ENCODE measurements around the gene SLC50A1. TPM values are rescaled to one million over a fixed set of nuclear protein-coding genes. Genes with fewer than 3 reads are reported as not detected.

Gene SLC50A1
- total RNA-seq, 1 donor: 22.4 TPM

GRCh38 chr1:155125946-155126555, 9.6 kb upstream of the SLC50A1 start:
- Histone ChIP-seq H3K4me3 (ENCODE audit: low read length) (no peak overlapping the region), H3K4me1 (ENCODE audit: insufficient read depth, low read length) (peaks cover 30% of the 10 kb centered on the region), H3K27me3 (ENCODE audit: insufficient read depth, low read length) (peaks cover 47% of the 10 kb centered on the region), H3K9me3 (ENCODE audit: low read depth, low read length) (no peaks in the 10 kb centered on the region)

DNA sequence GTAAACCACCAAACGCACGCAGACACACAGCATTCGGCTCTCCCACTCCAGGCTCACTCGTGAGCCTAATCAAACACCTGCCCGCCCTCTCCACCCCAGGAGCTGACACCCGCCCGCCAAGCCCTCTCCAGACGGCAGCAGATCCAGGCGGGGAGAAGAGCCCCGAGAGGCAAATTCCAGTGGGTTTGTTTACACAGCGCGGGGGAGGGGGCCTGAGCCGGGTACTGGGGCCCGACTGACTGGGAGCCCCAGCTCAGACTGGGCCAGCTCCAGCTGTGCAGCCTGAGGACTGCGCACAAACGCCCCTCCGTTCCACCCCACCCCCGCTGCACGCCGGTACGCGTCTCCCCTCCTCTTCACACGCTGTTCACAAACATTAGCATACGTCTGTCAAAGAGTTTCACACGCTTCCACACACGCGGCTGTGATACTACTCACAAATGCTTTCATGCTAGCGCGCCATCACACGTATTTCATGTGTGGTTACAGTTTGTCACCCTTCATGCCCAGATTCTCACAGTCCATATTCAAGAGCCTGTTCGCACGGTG, 9.0 kb upstream of the SLC50A1 start:
- Histone ChIP-seq H3K4me3 (ENCODE audit: low read length) (no peak overlapping the region), H3K9me3 (ENCODE audit: low read depth, low read length) (no peaks in the 10 kb centered on the region), H3K27me3 (ENCODE audit: insufficient read depth, low read length) (peaks cover 47% of the 10 kb centered on the region), H3K4me1 (ENCODE audit: insufficient read depth, low read length) (peaks cover 30% of the 10 kb centered on the region)

DNA sequence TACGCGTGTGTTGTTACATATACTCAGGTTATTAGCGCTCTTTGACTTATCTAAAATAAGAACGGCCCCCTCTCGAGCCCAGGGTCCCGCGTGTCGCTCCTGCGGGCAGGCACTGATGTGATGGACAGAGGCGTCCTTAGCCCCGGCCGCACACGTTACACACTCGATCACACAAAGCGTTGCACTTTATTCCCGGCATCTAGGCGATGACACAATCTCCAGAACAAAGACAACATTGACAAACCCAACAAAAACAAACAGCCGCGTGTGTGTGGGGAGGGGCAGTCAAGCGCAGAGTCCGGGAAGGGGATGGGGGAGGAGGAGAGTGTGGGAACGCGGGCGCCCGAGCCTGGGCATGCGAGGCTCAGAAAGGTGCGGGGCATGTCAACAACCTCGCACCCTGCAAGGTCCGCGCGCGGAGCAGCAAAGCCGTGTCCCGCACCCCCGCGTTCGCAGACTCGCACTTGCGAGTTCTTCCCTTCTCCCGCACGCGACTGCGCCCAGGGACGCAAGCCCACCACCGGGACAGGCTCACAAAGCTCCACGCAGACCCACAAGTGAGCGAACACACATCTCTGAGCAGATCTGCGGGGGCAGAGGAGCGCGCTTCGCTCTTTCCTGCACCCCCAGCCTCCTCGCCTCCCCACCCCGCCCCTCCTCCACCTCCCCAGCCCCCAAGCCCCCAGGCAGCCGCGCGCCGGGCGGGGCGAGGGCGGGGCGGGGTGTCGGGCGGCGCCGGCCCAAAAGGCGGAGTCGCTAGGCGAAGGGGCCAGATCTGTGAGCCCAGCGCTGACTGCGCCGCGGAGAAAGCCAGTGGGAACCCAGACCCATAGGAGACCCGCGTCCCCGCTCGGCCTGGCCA, 8.3 kb upstream of the SLC50A1 start, which contains the start of gene EFNA1:
Gene EFNA1 (plus strand): TSS at position 772 of the 862 bp plus-strand sequence. CDS start 102 bp downstream, outside the sequence.
- H3K9me3 ChIP-seq (ENCODE audit: low read depth, low read length): no peaks in the 10 kb centered on the region
- peaks cover 30% of the 10 kb centered on the region for H3K4me1 ChIP-seq (ENCODE audit: insufficient read depth, low read length)
- peaks cover 47% of the 10 kb centered on the region for H3K27me3 ChIP-seq (ENCODE audit: insufficient read depth, low read length)
- peak within 1 kb of the TSS; percentile 21 for H3K4me3 ChIP-seq (ENCODE audit: low read length)

DNA sequence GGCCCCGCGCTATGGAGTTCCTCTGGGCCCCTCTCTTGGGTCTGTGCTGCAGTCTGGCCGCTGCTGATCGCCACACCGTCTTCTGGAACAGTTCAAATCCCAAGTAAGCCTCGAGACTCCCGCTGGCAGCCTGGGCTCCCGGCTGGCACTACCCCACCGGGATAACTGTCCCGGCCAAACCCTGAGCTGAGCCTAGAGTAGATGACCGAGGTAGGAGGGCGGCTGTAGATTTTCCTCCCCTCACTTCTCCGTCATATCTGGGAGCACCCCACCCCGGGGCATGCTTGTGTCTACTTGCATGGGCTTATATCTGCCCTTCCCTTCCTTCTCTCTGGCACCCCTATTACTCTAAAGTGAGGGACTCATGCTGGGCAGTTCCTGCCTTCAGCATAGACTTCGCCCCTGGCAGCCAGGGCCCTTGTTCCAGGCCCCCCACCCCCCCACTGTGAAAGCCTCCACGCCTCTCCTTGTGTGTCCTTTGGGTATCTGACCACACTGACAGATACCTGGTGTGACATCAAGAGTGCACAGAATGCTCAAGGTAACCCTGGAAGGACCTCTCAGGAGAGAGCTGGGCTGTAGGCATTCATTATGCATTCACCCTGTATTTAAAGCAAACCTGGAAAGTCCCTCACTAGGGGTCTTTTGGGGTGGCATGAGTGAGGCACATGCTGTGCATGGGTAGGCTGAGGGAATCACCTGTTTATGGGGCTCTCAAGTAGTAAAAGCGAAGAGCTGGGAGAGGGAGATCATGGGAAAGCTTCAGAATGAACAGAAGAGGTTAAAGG, 7.5 kb upstream of the SLC50A1 start:
- H3K4me1 ChIP-seq (ENCODE audit: insufficient read depth, low read length): peaks cover 30% of the 10 kb centered on the region
- peaks cover 47% of the 10 kb centered on the region for H3K27me3 ChIP-seq (ENCODE audit: insufficient read depth, low read length)
- peak overlapping the region; percentile 21 for H3K4me3 ChIP-seq (ENCODE audit: low read length)
- H3K9me3 ChIP-seq (ENCODE audit: low read depth, low read length): no peaks in the 10 kb centered on the region

- Histone ChIP-seq H3K9me3 (ENCODE audit: low read depth, low read length) (no peaks in the 10 kb centered on the region), H3K4me1 (ENCODE audit: insufficient read depth, low read length) (peaks cover 30% of the 10 kb centered on the region), H3K4me3 (ENCODE audit: low read length) (no peak overlapping the region), H3K27me3 (ENCODE audit: insufficient read depth, low read length) (peaks cover 47% of the 10 kb centered on the region)
These were observed 6.7 kb upstream of the SLC50A1 start for GRCh38 chr1:155128755-155129473.

GRCh38 chr1:155130272-155131006, 5.2 kb upstream of the SLC50A1 start:
- no peak overlapping the region for H3K4me3 ChIP-seq (ENCODE audit: low read length)
- peaks cover 44% of the 10 kb centered on the region for H3K27me3 ChIP-seq (ENCODE audit: insufficient read depth, low read length)
- H3K4me1 ChIP-seq (ENCODE audit: insufficient read depth, low read length): peaks cover 38% of the 10 kb centered on the region
- H3K9me3 ChIP-seq (ENCODE audit: low read depth, low read length): no peaks in the 10 kb centered on the region

- peaks cover 35% of the 10 kb centered on the region for H3K27me3 ChIP-seq (ENCODE audit: insufficient read depth, low read length)
- H3K4me3 ChIP-seq (ENCODE audit: low read length): no peak overlapping the region
- H3K9me3 ChIP-seq (ENCODE audit: low read depth, low read length): no peaks in the 10 kb centered on the region
- peaks cover 36% of the 10 kb centered on the region for H3K4me1 ChIP-seq (ENCODE audit: insufficient read depth, low read length)
These were observed 4.4 kb upstream of the SLC50A1 start for GRCh38 chr1:155131285-155131684.

GRCh38 chr1:155131856-155132255, 3.8 kb upstream of the SLC50A1 start:
- peaks cover 34% of the 10 kb centered on the region for H3K4me1 ChIP-seq (ENCODE audit: insufficient read depth, low read length)
- no peaks in the 10 kb centered on the region for H3K9me3 ChIP-seq (ENCODE audit: low read depth, low read length)
- H3K4me3 ChIP-seq (ENCODE audit: low read length): no peak overlapping the region
- peaks cover 29% of the 10 kb centered on the region for H3K27me3 ChIP-seq (ENCODE audit: insufficient read depth, low read length)

DNA sequence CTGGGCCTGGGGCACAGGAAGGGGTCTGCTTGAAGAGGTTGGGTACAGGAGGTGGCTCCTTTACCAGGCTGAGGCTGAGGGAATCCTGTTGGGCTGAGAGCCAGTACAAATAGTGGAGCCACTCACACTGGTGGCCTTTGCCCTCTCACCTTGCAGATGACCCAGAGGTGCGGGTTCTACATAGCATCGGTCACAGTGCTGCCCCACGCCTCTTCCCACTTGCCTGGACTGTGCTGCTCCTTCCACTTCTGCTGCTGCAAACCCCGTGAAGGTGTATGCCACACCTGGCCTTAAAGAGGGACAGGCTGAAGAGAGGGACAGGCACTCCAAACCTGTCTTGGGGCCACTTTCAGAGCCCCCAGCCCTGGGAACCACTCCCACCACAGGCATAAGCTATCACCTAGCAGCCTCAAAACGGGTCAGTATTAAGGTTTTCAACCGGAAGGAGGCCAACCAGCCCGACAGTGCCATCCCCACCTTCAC, 1.8 kb upstream of the SLC50A1 start:
- Histone ChIP-seq H3K4me3 (ENCODE audit: low read length) (no peak overlapping the region), H3K27me3 (ENCODE audit: insufficient read depth, low read length) (peaks cover 12% of the 10 kb centered on the region)

GRCh38 chr1:155134322-155134721, 1.3 kb upstream of the SLC50A1 start:
- no peak overlapping the region for H3K4me3 ChIP-seq (ENCODE audit: low read length)

More for the DNA sequence above, 1.8 kb upstream of the SLC50A1 start:
- Histone ChIP-seq H3K4me1 (ENCODE audit: insufficient read depth, low read length) (peaks cover 26% of the 10 kb centered on the region), H3K9me3 (ENCODE audit: low read depth, low read length) (no peaks in the 10 kb centered on the region)

DNA sequence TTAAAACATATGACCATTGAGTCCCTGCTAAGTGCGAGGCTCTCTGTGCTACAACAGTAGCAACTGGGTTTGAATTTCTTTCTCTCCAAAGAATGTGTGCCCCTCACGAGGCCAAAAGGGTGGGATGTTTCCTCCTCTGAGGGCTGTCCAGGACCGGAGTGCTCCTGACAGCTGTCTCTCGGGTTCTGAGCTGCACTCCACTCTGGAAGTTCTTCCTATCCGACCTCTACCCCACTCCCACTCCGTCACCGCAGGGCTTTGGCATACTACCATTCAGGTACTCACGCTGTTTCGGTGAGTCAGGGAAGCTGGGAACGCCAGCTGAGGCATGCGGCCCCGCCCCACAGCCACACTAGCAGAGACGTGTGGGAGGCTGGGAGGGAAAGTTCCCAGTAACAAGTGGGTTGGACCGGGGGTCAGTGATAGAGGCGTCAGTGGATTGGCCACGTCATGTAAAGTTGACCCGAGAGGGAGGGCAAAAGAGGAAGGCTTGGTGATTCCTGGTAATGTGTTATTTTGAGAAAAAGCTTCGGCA, 705 bp upstream of the SLC50A1 start:
- no peaks in the 10 kb centered on the region for H3K9me3 ChIP-seq (ENCODE audit: low read depth, low read length)

More at GRCh38 chr1:155134322-155134721, 1.3 kb upstream of the SLC50A1 start:
- Histone ChIP-seq H3K4me1 (ENCODE audit: insufficient read depth, low read length) (peaks cover 26% of the 10 kb centered on the region), H3K9me3 (ENCODE audit: low read depth, low read length) (no peaks in the 10 kb centered on the region), H3K27me3 (ENCODE audit: insufficient read depth, low read length) (peaks cover 8% of the 10 kb centered on the region)

GRCh38 chr1:155136748-155137147, 1.1 kb downstream of the SLC50A1 start:
- H3K4me1 ChIP-seq (ENCODE audit: insufficient read depth, low read length): peaks cover 37% of the 10 kb centered on the region
- no peaks in the 10 kb centered on the region for H3K9me3 ChIP-seq (ENCODE audit: low read depth, low read length)
- H3K4me3 ChIP-seq (ENCODE audit: low read length): peak overlapping the region; percentile 78
- no peaks in the 10 kb centered on the region for H3K27me3 ChIP-seq (ENCODE audit: insufficient read depth, low read length)

More for the DNA sequence above, 705 bp upstream of the SLC50A1 start:
- peak overlapping the region; percentile 78 for H3K4me3 ChIP-seq (ENCODE audit: low read length)
- peaks cover 2% of the 10 kb centered on the region for H3K27me3 ChIP-seq (ENCODE audit: insufficient read depth, low read length)
- peaks cover 32% of the 10 kb centered on the region for H3K4me1 ChIP-seq (ENCODE audit: insufficient read depth, low read length)

GRCh38 chr1:155137154-155137949, 1.7 kb downstream of the SLC50A1 start:
- Histone ChIP-seq H3K4me3 (ENCODE audit: low read length) (no peak overlapping the region), H3K27me3 (ENCODE audit: insufficient read depth, low read length) (no peaks in the 10 kb centered on the region), H3K4me1 (ENCODE audit: insufficient read depth, low read length) (peaks cover 37% of the 10 kb centered on the region), H3K9me3 (ENCODE audit: low read depth, low read length) (no peaks in the 10 kb centered on the region)

All from mononuclear cell (primary cell).